ENCODE measurements around the gene COL23A1. TPM values are rescaled to one million over a fixed set of nuclear protein-coding genes. Genes with fewer than 3 reads are reported as not detected.

Gene COL23A1
- total and polyA plus RNA-seq, 2 donors (not counting 1 experiment from before 2014, with no cell fraction given), result 0.20 TPM; not detected in 1

DNA sequence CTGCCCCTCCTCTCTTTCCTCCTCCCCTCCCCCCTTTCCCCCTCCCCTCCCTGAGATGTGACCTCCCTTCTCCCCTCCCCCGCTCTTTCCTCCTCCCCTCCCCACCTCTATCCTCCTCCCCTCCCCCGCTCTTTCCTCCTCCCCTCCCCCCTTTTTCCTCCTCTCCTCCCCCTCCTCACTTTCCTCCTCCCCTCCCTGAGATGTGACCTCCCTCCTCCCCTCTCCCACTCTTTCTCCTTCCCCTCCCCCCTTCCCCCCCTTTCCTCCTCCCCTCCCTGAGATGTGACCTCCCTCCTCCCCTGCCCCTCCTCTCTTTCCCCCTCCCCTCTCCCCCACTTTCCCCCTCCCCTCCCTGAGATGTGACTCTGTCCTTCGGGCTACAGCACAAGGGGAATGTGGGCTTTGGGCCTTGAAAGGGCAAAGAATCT, 169.8 kb downstream of the COL23A1 start:
- DNase-seq (no peak), ATAC-seq (ENCODE audit: low read depth) (no peak)
- H4K20me1 ChIP-seq (ENCODE audit: control insufficient read depth, insufficient read depth, low read length, poor library complexity, severe bottlenecking), result no peaks in the 10 kb centered on the region
- H3K4me1 Mint-ChIP-seq, result no peaks in the 10 kb centered on the region
- H3K27me3 Mint-ChIP-seq, result peaks cover 29% of the 10 kb centered on the region
- peaks cover 0 to 4% (median under 1%) of the 10 kb centered on the region in 4 experiments for H3K27me3 ChIP-seq (replicated peaks in 1 of 4; ENCODE audit: control extremely low read depth in 1 of 4, control insufficient read depth in 3 of 4, insufficient read depth in 4 of 4, low read length in 3 of 4)
- H3K36me3 ChIP-seq (replicated peaks in 1 of 2; ENCODE audit: control extremely low read depth in 1 of 2, control insufficient read depth in 1 of 2, extremely low read depth in 1 of 2, insufficient read depth in 2 of 2, low read length in 1 of 2), result no peaks in the 10 kb centered on the region
- no peaks in the 10 kb centered on the region for H3K4me1 ChIP-seq (ENCODE audit: control insufficient read depth in 2 of 2, insufficient read depth in 2 of 2, low read length in 2 of 2)
- no peak overlapping the region for H3K4me2 ChIP-seq (replicated peaks; ENCODE audit: low read depth, low read length, poor library complexity, severe bottlenecking)
- ChIA-PET POLR2A (no interaction called here), CTCF (no interaction called here)
- no peak overlapping the region for H2AFZ ChIP-seq (ENCODE audit: insufficient read depth, low read depth, low read length, poor library complexity, severe bottlenecking)
- no peak overlapping the region for H3K4me3 Mint-ChIP-seq
- no CpG with 5 or more reads among the region's 3 CpGs for WGBS (ENCODE audit: insufficient coverage)
- no peaks in the 10 kb centered on the region for H3K79me2 ChIP-seq (ENCODE audit: control insufficient read depth, insufficient read depth, low read length)
- H3K27ac Mint-ChIP-seq, result no peak overlapping the region
- H3K4me3 ChIP-seq (ENCODE audit: control extremely low read depth in 1 of 5, extremely low read depth in 1 of 5, insufficient read depth in 1 of 5, low read depth in 2 of 5, low read length in 4 of 5), result no peak overlapping the region
- H3K27ac ChIP-seq (ENCODE audit: low read length in 2 of 2), result no peak overlapping the region
- no peak overlapping the region for H3K9ac ChIP-seq (ENCODE audit: low read length)
- H3K9me3 Mint-ChIP-seq (ENCODE audit: insufficient read depth), result no peaks in the 10 kb centered on the region
- H3K9me3 ChIP-seq (ENCODE audit: control extremely low read depth in 1 of 3, control insufficient read depth in 2 of 3, insufficient read depth in 1 of 3, low read length in 2 of 3), result no peaks in the 10 kb centered on the region
- intact Hi-C loops (cut with micrococcal nuclease), result no loop called here
- TF ChIP-seq, protein P1, sequence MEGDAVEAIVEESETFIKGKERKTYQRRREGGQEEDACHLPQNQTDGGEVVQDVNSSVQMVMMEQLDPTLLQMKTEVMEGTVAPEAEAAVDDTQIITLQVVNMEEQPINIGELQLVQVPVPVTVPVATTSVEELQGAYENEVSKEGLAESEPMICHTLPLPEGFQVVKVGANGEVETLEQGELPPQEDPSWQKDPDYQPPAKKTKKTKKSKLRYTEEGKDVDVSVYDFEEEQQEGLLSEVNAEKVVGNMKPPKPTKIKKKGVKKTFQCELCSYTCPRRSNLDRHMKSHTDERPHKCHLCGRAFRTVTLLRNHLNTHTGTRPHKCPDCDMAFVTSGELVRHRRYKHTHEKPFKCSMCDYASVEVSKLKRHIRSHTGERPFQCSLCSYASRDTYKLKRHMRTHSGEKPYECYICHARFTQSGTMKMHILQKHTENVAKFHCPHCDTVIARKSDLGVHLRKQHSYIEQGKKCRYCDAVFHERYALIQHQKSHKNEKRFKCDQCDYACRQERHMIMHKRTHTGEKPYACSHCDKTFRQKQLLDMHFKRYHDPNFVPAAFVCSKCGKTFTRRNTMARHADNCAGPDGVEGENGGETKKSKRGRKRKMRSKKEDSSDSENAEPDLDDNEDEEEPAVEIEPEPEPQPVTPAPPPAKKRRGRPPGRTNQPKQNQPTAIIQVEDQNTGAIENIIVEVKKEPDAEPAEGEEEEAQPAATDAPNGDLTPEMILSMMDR (IDR thresholded peaks at IDR 0.05), result no peak
- TF ChIP-seq EZH2 (IDR thresholded peaks at IDR 0.05; ENCODE audit: borderline replicate concordance, insufficient read depth, low read depth, low read length, poor library complexity, severe bottlenecking), result no peak

DNA sequence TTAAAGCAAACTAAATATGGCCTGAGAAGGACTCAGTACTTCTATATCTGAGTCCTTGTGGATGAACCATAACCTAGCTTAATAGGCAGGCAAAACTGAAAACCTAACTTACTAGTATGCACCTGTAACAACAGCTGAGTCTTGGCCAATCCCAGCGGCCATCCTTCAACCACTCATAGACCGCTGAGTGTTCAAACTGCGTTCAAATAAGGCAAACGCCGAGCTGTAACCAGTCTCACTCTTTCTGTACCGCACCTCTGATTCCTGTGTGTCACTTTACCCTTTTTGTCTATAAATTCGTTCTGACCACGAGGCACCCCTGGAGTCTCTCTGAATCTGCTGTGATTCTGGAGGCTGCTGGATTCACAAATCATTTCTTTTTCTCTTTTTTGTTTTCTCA, 170.5 kb downstream of the COL23A1 start:
- TF ChIP-seq EZH2 (IDR thresholded peaks at IDR 0.05; ENCODE audit: borderline replicate concordance, insufficient read depth, low read depth, low read length, poor library complexity, severe bottlenecking), result no peak
- TF ChIP-seq, protein P1 (IDR thresholded peaks at IDR 0.05), result no peak
- Histone ChIP-seq H3K9ac (ENCODE audit: low read length) (no peak overlapping the region), H2AFZ (ENCODE audit: insufficient read depth, low read depth, low read length, poor library complexity, severe bottlenecking) (no peak overlapping the region), H3K4me3 (ENCODE audit: control extremely low read depth in 1 of 5, extremely low read depth in 1 of 5, insufficient read depth in 1 of 5, low read depth in 2 of 5, low read length in 4 of 5) (no peak overlapping the region), H3K27ac (ENCODE audit: low read length in 2 of 2) (no peak overlapping the region), H3K4me2 (replicated peaks; ENCODE audit: low read depth, low read length, poor library complexity, severe bottlenecking) (no peak overlapping the region), H3K27me3 (replicated peaks in 1 of 4; ENCODE audit: control extremely low read depth in 1 of 4, control insufficient read depth in 3 of 4, insufficient read depth in 4 of 4, low read length in 3 of 4) (peaks cover 0 to 4% (median under 1%) of the 10 kb centered on the region in 4 experiments), H3K79me2 (ENCODE audit: control insufficient read depth, insufficient read depth, low read length) (no peaks in the 10 kb centered on the region), H3K9me3 (ENCODE audit: control extremely low read depth in 1 of 3, control insufficient read depth in 2 of 3, insufficient read depth in 1 of 3, low read length in 2 of 3) (no peaks in the 10 kb centered on the region), H3K36me3 (replicated peaks in 1 of 2; ENCODE audit: control extremely low read depth in 1 of 2, control insufficient read depth in 1 of 2, extremely low read depth in 1 of 2, insufficient read depth in 2 of 2, low read length in 1 of 2) (no peaks in the 10 kb centered on the region), H4K20me1 (ENCODE audit: control insufficient read depth, insufficient read depth, low read length, poor library complexity, severe bottlenecking) (no peaks in the 10 kb centered on the region), H3K4me1 (ENCODE audit: control insufficient read depth in 2 of 2, insufficient read depth in 2 of 2, low read length in 2 of 2) (no peaks in the 10 kb centered on the region)
- peaks cover 29% of the 10 kb centered on the region for H3K27me3 Mint-ChIP-seq
- DNase-seq (no peak), ATAC-seq (ENCODE audit: low read depth) (no peak)
- no peaks in the 10 kb centered on the region for H3K4me1 Mint-ChIP-seq
- no peak overlapping the region for H3K4me3 Mint-ChIP-seq
- 90% methylated on average over 8 of the region's 8 CpGs for WGBS (ENCODE audit: insufficient coverage)
- intact Hi-C loops (cut with micrococcal nuclease), result no loop called here
- H3K9me3 Mint-ChIP-seq (ENCODE audit: insufficient read depth), result no peaks in the 10 kb centered on the region
- H3K27ac Mint-ChIP-seq, result no peak overlapping the region
- POLR2A ChIA-PET, result no interaction called here
- CTCF ChIA-PET, result no interaction called here

All from B cell (primary cell).